Measurements from ENCODE around the gene MORN2. TPM values are rescaled to one million over a fixed set of nuclear protein-coding genes. Genes with fewer than 3 reads are reported as not detected.
A peak's percentile ranks its signal among the peaks of the same experiment; 100 is the strongest.

MORN2 gene
- total and polyA plus RNA-seq, 3 experiments from 2014 or later: 4.6 to 17.9 (median 12.5) TPM

- CTCF ChIA-PET: interaction anchor here (1.4 kb wide), 1 partner anchor 10 kb away, joined by 3 read pairs; no protein-coding TSS in a partner anchor
Observed at GRCh38 chr2:38922389-38922788, 46.6 kb downstream of the MORN2 start.

GRCh38 chr2:38922902-38923301 is 47.1 kb downstream of the MORN2 start:
- Mint-ChIP-seq H3K4me1 (no peaks in the 10 kb centered on the region), H3K36me3 (no peaks in the 10 kb centered on the region), H3K27ac (no peak overlapping the region), H3K9me3 (no peaks in the 10 kb centered on the region), H3K27me3 (peaks cover 0 to 6% of the 10 kb centered on the region in 2 donors), H3K4me3 (no peak overlapping the region)
- Histone ChIP-seq H3K4me3 (ENCODE audit: low read length) (no peak overlapping the region), H3K9me3 (ENCODE audit: low read length) (no peaks in the 10 kb centered on the region), H3K27ac (ENCODE audit: low read depth, low read length) (no peak overlapping the region), H3K4me1 (ENCODE audit: insufficient read depth, low read length) (no peaks in the 10 kb centered on the region), H3K27me3 (ENCODE audit: insufficient read depth, low read length, poor library complexity, severe bottlenecking) (no peaks in the 10 kb centered on the region), H3K36me3 (ENCODE audit: insufficient read depth, low read length) (no peaks in the 10 kb centered on the region)
- CTCF ChIA-PET: no interaction called here
- POLR2A ChIA-PET: no interaction called here
- DNase-seq: no peak

More at GRCh38 chr2:38922389-38922788, 46.6 kb downstream of the MORN2 start:
- Mint-ChIP-seq H3K27ac (no peak overlapping the region), H3K4me3 (no peak overlapping the region), H3K27me3 (peaks cover 1 to 10% of the 10 kb centered on the region in 2 donors), H3K4me1 (no peaks in the 10 kb centered on the region), H3K36me3 (no peaks in the 10 kb centered on the region), H3K9me3 (no peaks in the 10 kb centered on the region)
- H3K36me3 ChIP-seq (ENCODE audit: insufficient read depth, low read length): no peaks in the 10 kb centered on the region
- H3K27me3 ChIP-seq (ENCODE audit: insufficient read depth, low read length, poor library complexity, severe bottlenecking): no peaks in the 10 kb centered on the region
- H3K4me1 ChIP-seq (ENCODE audit: insufficient read depth, low read length): no peaks in the 10 kb centered on the region
- no peak overlapping the region for H3K4me3 ChIP-seq (ENCODE audit: low read length)
- DNase-seq: no peak
- POLR2A ChIA-PET: no interaction called here
- no peak overlapping the region for H3K27ac ChIP-seq (ENCODE audit: low read depth, low read length)
- H3K9me3 ChIP-seq (ENCODE audit: low read length): no peaks in the 10 kb centered on the region

- no peaks in the 10 kb centered on the region for H3K36me3 ChIP-seq (ENCODE audit: insufficient read depth, low read length)
- no peaks in the 10 kb centered on the region for H3K4me1 Mint-ChIP-seq
- H3K27ac Mint-ChIP-seq: peak overlapping the region in 1 of 8 donors; percentile 30
- CTCF ChIA-PET: no interaction called here
- no peaks in the 10 kb centered on the region for H3K27me3 ChIP-seq (ENCODE audit: insufficient read depth, low read length, poor library complexity, severe bottlenecking)
- no peak for DNase-seq
- POLR2A ChIA-PET: no interaction called here
- H3K36me3 Mint-ChIP-seq: no peaks in the 10 kb centered on the region
- no peaks in the 10 kb centered on the region for H3K9me3 ChIP-seq (ENCODE audit: low read length)
- peaks cover 0 to 5% of the 10 kb centered on the region in 2 donors for H3K27me3 Mint-ChIP-seq
- H3K27ac ChIP-seq (ENCODE audit: low read depth, low read length): no peak overlapping the region
- no peak overlapping the region for H3K4me3 Mint-ChIP-seq
- no peaks in the 10 kb centered on the region for H3K9me3 Mint-ChIP-seq
- no peaks in the 10 kb centered on the region for H3K4me1 ChIP-seq (ENCODE audit: insufficient read depth, low read length)
- no peak overlapping the region for H3K4me3 ChIP-seq (ENCODE audit: low read length)
Observed at GRCh38 chr2:38925982-38926381, 50.2 kb downstream of the MORN2 start.

GRCh38 chr2:38930600-38930999 is 54.8 kb downstream of the MORN2 start:
- peaks cover 3 to 7% of the 10 kb centered on the region in 2 donors for H3K27me3 Mint-ChIP-seq
- H3K9me3 Mint-ChIP-seq: no peaks in the 10 kb centered on the region
- Histone ChIP-seq H3K27ac (ENCODE audit: low read depth, low read length) (no peak overlapping the region), H3K9me3 (ENCODE audit: low read length) (no peaks in the 10 kb centered on the region), H3K36me3 (ENCODE audit: insufficient read depth, low read length) (no peaks in the 10 kb centered on the region), H3K4me3 (ENCODE audit: low read length) (no peak overlapping the region), H3K4me1 (ENCODE audit: insufficient read depth, low read length) (no peaks in the 10 kb centered on the region), H3K27me3 (ENCODE audit: insufficient read depth, low read length, poor library complexity, severe bottlenecking) (no peaks in the 10 kb centered on the region)
- no peak overlapping the region for H3K4me3 Mint-ChIP-seq
- no peak for DNase-seq
- H3K4me1 Mint-ChIP-seq: no peaks in the 10 kb centered on the region
- POLR2A ChIA-PET: no interaction called here
- CTCF ChIA-PET: interaction anchor here (2.7 kb wide), 1 partner anchor 16 kb away, joined by 8 read pairs; no protein-coding TSS in a partner anchor
- no peak overlapping the region for H3K27ac Mint-ChIP-seq
- H3K36me3 Mint-ChIP-seq: no peaks in the 10 kb centered on the region

Other genes starting within 250 kb of the MORN2 start
- gene GALM, start 209.9 kb upstream of the MORN2 start, total RNA-seq: 100 to 1,000 TPM; 107 to 109 TPM
- 51.4 TPM for gene GALM, start 209.9 kb upstream of the MORN2 start, polyA plus RNA-seq
- 100 to 1,000 TPM; 378 to 381 TPM for gene SRSF7, start 124.6 kb upstream of the MORN2 start, total RNA-seq
- 200 TPM for gene SRSF7, start 124.6 kb upstream of the MORN2 start, polyA plus RNA-seq
- 10 to 100 TPM; 40.6 to 45.2 TPM for gene GEMIN6, start 97.8 kb upstream of the MORN2 start, total RNA-seq
- gene GEMIN6, start 97.8 kb upstream of the MORN2 start, polyA plus RNA-seq: 11.9 TPM
- gene DHX57, start within 50 bp of the MORN2 start, total RNA-seq: 10 to 100 TPM; 20.1 to 21.3 TPM
- gene DHX57, start within 50 bp of the MORN2 start, polyA plus RNA-seq: 7.1 TPM
- gene ARHGEF33, start 13.9 kb downstream of the MORN2 start, total RNA-seq: under 1 TPM; 0.22 to 0.39 TPM
- gene ARHGEF33, start 13.9 kb downstream of the MORN2 start, polyA plus RNA-seq: not detected
- 10 to 100 TPM; 72.6 to 75.9 TPM for gene SOS1, start 245.1 kb downstream of the MORN2 start, total RNA-seq
- gene SOS1, start 245.1 kb downstream of the MORN2 start, polyA plus RNA-seq: 14.5 TPM